T-helper 1 cell treated with Interleukin-12 subunit alpha and Interleukin-12 subunit beta and Interleukin-4 antibody, amounts not matched to agents 30 μg/mL and 1 μg/mL, for 36 hours (primary cell): ENCODE data around the gene IQUB.
"Not testable (repeated sequence)": the region's sequence is repeated elsewhere in the genome, so short reads cannot be mapped to it uniquely, and the experiment has no call there.

ENCODE experiments used
- H3K27ac Mint-ChIP-seq: one replicate; pipeline ENCODE4 v1.8.0; 2021; ENCODE audit warnings: mild to moderate bottlenecking, mixed read lengths
- H3K27me3 Mint-ChIP-seq: one replicate; pipeline ENCODE4 v1.8.0; 2021; ENCODE audit warnings: low read depth, mixed read lengths
- H3K36me3 Mint-ChIP-seq: one replicate; pipeline ENCODE4 v1.8.0; 2021; ENCODE audit warnings: low read depth, mixed read lengths
- H3K4me1 Mint-ChIP-seq: one replicate; pipeline ENCODE4 v1.8.0; 2021; ENCODE audit warnings: low read depth, mixed read lengths
- H3K4me3 Mint-ChIP-seq: one replicate; pipeline ENCODE4 v1.8.0; 2021; ENCODE audit warnings: mild to moderate bottlenecking, moderate library complexity, mixed read lengths
- H3K9me3 Mint-ChIP-seq: one replicate; pipeline ENCODE4 v1.8.0; 2021; ENCODE audit warnings: mixed read lengths

IQUB gene

DNA sequence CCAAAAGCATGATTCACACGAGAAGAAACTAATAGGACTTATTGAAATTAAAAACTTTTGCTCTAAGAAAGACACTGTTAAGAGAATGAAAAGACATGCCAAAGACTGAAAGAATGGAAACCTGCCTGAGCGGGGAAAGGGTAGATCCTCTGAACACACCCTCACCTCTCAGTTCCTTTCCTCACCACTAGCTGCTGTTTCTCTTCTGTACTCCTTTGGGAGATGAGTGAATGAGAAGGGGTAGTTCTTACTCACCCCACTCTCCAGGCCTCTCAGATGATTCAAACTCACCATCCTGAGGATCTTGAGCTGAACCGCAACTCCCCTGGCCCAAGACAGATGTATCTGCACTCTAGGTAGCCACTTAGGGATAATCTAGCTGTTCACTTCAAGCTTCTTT is 41.9 kb downstream of the IQUB start:
- no peaks in the 10 kb centered on the region for H3K36me3 Mint-ChIP-seq

GRCh38 chr7:123485721-123486120 is 48.7 kb downstream of the IQUB start:
- H3K36me3 Mint-ChIP-seq: no peaks in the 10 kb centered on the region
- no peaks in the 10 kb centered on the region for H3K4me1 Mint-ChIP-seq
- H3K9me3 Mint-ChIP-seq: no peaks in the 10 kb centered on the region
- H3K27me3 Mint-ChIP-seq: peaks cover 7% of the 10 kb centered on the region
- H3K27ac Mint-ChIP-seq: no peak overlapping the region
- H3K4me3 Mint-ChIP-seq: no peak overlapping the region

More for the DNA sequence above, 41.9 kb downstream of the IQUB start:
- no peaks in the 10 kb centered on the region for H3K4me1 Mint-ChIP-seq
- H3K27me3 Mint-ChIP-seq: no peaks in the 10 kb centered on the region
- H3K27ac Mint-ChIP-seq: no peak overlapping the region
- no peak overlapping the region for H3K4me3 Mint-ChIP-seq
- no peaks in the 10 kb centered on the region for H3K9me3 Mint-ChIP-seq

DNA sequence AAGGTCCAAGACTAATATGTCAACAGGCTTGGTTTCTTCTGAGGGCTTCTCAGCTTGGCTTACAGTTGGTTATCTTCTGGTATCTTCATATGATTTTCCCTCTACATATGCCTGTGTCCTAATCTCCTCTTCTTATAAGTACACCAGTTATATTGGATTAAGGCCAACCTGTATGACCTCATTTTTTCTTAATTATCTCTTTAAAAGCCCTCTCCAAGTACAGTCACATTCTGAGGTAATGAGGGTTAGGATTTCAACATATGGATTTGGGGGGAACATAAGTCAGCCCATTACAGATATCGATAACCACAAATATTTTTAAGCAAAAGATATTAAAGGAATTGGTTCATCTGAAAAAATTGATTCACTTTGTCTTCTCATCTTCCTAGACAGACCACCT is 49.2 kb downstream of the IQUB start:
- no peaks in the 10 kb centered on the region for H3K36me3 Mint-ChIP-seq

DNA sequence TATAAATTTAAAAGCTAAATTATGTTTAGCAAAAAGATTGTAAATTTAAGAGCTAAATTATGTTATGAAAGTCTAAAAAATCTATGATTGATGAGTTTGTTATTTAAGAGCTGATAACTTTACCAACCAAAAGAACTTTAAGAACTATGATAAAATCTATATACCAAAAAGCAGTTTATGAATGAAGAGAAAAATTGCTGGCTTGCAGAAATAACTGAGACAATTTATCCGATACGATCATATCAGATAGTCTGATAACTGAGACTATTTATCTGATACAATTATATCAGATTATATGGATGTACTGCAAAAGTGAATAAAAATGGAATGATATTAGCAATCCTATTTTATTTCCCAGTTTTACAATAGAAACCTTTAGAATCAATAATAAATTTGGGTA is 50.2 kb downstream of the IQUB start:
- H3K36me3 Mint-ChIP-seq: no peaks in the 10 kb centered on the region
- no peak overlapping the region for H3K27ac Mint-ChIP-seq
- H3K9me3 Mint-ChIP-seq: no peaks in the 10 kb centered on the region
- H3K4me1 Mint-ChIP-seq: no peaks in the 10 kb centered on the region
- no peak overlapping the region for H3K4me3 Mint-ChIP-seq
- H3K27me3 Mint-ChIP-seq: peaks cover 7% of the 10 kb centered on the region

More for the DNA sequence above, 49.2 kb downstream of the IQUB start:
- Mint-ChIP-seq H3K4me3 (no peak overlapping the region), H3K4me1 (no peaks in the 10 kb centered on the region), H3K27me3 (peaks cover 7% of the 10 kb centered on the region), H3K9me3 (no peaks in the 10 kb centered on the region), H3K27ac (no peak overlapping the region)

DNA sequence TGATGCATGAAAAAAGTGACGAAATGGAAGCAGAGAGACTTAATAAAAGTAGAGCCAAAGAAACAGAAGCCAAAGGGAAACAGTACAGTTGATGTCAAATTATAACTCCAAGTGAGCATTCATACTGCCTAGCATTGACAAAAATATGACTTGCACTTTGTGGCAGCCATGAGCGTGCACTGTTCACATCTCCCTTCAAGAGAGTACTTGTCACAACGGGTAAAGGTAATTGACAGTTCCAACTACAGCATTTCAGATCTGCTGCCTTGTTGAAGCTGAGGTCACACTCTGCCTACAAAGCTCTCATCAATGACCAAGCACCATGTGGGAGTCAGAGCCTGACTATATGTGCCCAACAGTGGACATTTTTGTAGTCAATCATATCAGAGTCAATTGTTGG is 54.3 kb downstream of the IQUB start:
- H3K4me3 Mint-ChIP-seq: no peak overlapping the region
- H3K9me3 Mint-ChIP-seq: no peaks in the 10 kb centered on the region
- peaks cover 4% of the 10 kb centered on the region for H3K27me3 Mint-ChIP-seq
- no peaks in the 10 kb centered on the region for H3K36me3 Mint-ChIP-seq
- no peak overlapping the region for H3K27ac Mint-ChIP-seq
- no peaks in the 10 kb centered on the region for H3K4me1 Mint-ChIP-seq

GRCh38 chr7:123478056-123478455 is 56.3 kb downstream of the IQUB start:
- H3K4me1 Mint-ChIP-seq, H3K4me3 Mint-ChIP-seq, H3K36me3 Mint-ChIP-seq, H3K27me3 Mint-ChIP-seq, H3K27ac Mint-ChIP-seq, H3K9me3 Mint-ChIP-seq: not testable (repeated sequence)

GRCh38 chr7:123472750-123473445 is 61.5 kb downstream of the IQUB start:
- H3K27me3 Mint-ChIP-seq: no peaks in the 10 kb centered on the region
- H3K27ac Mint-ChIP-seq: no peak overlapping the region
- no peaks in the 10 kb centered on the region for H3K9me3 Mint-ChIP-seq
- H3K4me3 Mint-ChIP-seq: no peak overlapping the region
- no peaks in the 10 kb centered on the region for H3K36me3 Mint-ChIP-seq
- no peaks in the 10 kb centered on the region for H3K4me1 Mint-ChIP-seq

- no peaks in the 10 kb centered on the region for H3K9me3 Mint-ChIP-seq
- H3K36me3 Mint-ChIP-seq: no peaks in the 10 kb centered on the region
- H3K4me3 Mint-ChIP-seq: no peak overlapping the region
- H3K27ac Mint-ChIP-seq: no peak overlapping the region
- H3K27me3 Mint-ChIP-seq: no peaks in the 10 kb centered on the region
- no peaks in the 10 kb centered on the region for H3K4me1 Mint-ChIP-seq
Measured at GRCh38 chr7:123472327-123472726, 62.1 kb downstream of the IQUB start.

GRCh38 chr7:123468303-123468702 is 66.1 kb downstream of the IQUB start:
- H3K4me3 Mint-ChIP-seq: no peak overlapping the region
- no peaks in the 10 kb centered on the region for H3K36me3 Mint-ChIP-seq
- H3K9me3 Mint-ChIP-seq: no peaks in the 10 kb centered on the region
- H3K27me3 Mint-ChIP-seq: no peaks in the 10 kb centered on the region
- H3K4me1 Mint-ChIP-seq: no peaks in the 10 kb centered on the region
- H3K27ac Mint-ChIP-seq: no peak overlapping the region

GRCh38 chr7:123463890-123464289 is 70.5 kb downstream of the IQUB start:
- Mint-ChIP-seq H3K27me3 (peaks cover 3% of the 10 kb centered on the region), H3K9me3 (no peaks in the 10 kb centered on the region), H3K4me1 (no peaks in the 10 kb centered on the region), H3K27ac (no peak overlapping the region), H3K4me3 (no peak overlapping the region), H3K36me3 (no peaks in the 10 kb centered on the region)

GRCh38 chr7:123460616-123461015 is 73.8 kb downstream of the IQUB start:
- Mint-ChIP-seq H3K4me3 (no peak overlapping the region), H3K36me3 (no peaks in the 10 kb centered on the region), H3K27me3 (peaks cover 3% of the 10 kb centered on the region), H3K9me3 (no peaks in the 10 kb centered on the region), H3K4me1 (no peaks in the 10 kb centered on the region), H3K27ac (no peak overlapping the region)

DNA sequence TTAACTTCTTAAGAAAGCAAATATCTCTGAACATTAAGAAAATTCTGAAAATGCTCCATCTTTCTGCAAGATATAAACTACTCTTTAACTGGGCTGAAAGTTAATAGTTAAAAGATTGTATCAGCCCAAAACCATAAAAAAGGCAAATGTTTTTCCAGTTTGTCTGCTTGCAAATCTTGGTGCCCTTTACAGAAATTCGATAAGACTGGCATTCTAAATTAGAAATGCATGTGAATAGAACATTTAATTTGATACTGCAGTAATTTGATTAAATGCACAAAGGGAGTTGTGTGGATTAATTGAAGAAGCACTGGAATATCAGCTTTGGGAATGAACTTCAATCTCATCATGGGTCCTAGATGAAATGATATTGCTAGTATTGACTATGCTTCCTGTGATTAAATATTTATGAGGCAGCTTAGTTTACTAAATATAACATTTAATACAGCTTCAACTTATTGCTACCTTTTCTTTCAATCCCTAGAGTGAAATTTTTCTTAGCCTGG is 78.4 kb downstream of the IQUB start:
- Mint-ChIP-seq H3K36me3 (no peaks in the 10 kb centered on the region), H3K9me3 (peaks cover 5% of the 10 kb centered on the region), H3K4me3 (no peak overlapping the region), H3K4me1 (no peaks in the 10 kb centered on the region), H3K27ac (no peak overlapping the region), H3K27me3 (no peaks in the 10 kb centered on the region)

DNA sequence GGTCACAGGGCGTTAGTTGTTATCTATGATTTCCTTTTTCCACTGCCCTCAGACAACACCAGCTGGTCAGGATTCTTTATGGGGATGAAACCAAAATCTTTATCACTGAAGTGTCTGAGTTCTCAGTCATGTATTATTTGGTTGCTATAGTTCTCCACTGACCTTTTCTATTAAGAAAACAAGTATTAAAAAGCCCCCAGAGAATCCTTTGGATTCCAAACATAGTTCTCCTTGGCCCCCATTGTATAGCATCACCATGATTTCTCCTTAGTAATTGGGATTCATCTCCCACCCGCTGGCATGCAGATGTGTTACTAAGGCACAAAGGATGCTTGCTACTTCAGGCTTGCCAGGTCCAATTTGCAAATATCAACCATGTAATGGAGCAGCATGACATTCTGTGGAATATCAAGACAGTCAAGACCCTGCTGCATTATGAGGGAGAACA is 94.3 kb downstream of the IQUB start:
- Mint-ChIP-seq H3K4me1 (no peaks in the 10 kb centered on the region), H3K4me3 (no peak overlapping the region), H3K9me3 (no peaks in the 10 kb centered on the region)

DNA sequence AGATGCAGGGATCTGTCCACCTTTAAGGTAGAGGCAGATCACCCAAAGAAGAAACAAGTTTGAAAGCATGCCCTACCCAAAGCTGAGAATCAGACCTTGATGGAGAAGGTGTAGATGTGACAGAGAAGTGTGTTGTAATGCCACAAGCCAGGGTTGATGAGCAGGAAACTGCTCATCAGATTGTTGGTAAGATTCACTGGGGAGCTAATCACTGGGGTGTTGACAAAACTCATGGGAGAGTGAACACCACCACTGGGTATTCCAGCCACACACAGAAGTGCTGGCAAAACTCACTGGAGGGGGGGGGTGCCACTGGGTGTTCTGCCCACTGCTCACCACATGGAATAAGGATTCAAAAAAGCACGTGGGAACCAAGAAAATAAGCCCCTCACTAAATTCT is 95.2 kb downstream of the IQUB start:
- Mint-ChIP-seq H3K36me3 (no peaks in the 10 kb centered on the region), H3K9me3 (no peaks in the 10 kb centered on the region), H3K4me1 (no peaks in the 10 kb centered on the region), H3K27me3 (no peaks in the 10 kb centered on the region), H3K4me3 (no peak overlapping the region), H3K27ac (no peak overlapping the region)

More for the DNA sequence above, 94.3 kb downstream of the IQUB start:
- no peaks in the 10 kb centered on the region for H3K36me3 Mint-ChIP-seq
- no peak overlapping the region for H3K27ac Mint-ChIP-seq
- no peaks in the 10 kb centered on the region for H3K27me3 Mint-ChIP-seq

DNA sequence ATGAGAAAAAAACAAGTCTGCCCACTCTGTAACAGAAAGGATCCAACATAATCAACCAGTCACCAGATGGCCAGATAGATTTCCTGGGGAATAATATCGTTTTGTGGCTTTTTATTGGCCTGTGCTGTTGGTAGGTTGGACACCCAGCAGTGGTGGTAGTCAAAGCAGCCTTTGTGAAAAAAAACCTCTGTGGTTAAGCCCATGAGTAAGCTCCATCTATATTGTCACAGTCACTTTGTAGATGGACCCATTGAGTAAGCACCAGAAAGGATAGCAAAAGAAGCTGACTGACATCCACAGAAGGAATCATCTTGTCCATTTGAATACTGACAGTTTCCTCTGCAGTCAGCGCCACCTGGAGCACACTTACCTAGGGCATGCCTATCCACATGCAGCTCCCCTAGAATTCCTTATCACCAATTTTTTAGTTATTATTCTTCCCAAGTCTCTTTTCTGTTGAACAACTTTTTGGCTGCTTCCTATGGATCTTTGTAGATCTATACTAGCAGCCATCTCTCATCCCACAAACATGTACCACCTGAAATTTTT is 96.9 kb downstream of the IQUB start:
- H3K9me3 Mint-ChIP-seq: no peaks in the 10 kb centered on the region
- H3K36me3 Mint-ChIP-seq: no peaks in the 10 kb centered on the region
- H3K27ac Mint-ChIP-seq: no peak overlapping the region
- H3K4me3 Mint-ChIP-seq: no peak overlapping the region
- no peaks in the 10 kb centered on the region for H3K27me3 Mint-ChIP-seq
- H3K4me1 Mint-ChIP-seq: no peaks in the 10 kb centered on the region
